Body of pancreas (tissue), 4 donors: ENCODE data around the gene MRTFA. TPM values are rescaled to one million over a fixed set of nuclear protein-coding genes. Genes with fewer than 3 reads are reported as not detected.

Experiments
- ATAC-seq: fragments of 150-250 bp; one replicate; pipeline ENCODE4 v1.9.1; 2016
- DNase-seq, 4 donors: peaks; one replicate each; pipeline ENCODE4 v3.0.0-alpha.2; 2019
- H3K27ac ChIP-seq, 4 donors: fragments of 200-600 bp; sonication (generic); 1 replicate in 3 of 4; 2 replicates in 1 of 4; pipeline versions ENCODE4 v1.5.1 to v1.6.1; 2016 to 2019; ENCODE audit warnings: mild to moderate bottlenecking in 1 of 4, mixed read lengths in 1 of 4, moderate library complexity in 1 of 4
- H3K27me3 ChIP-seq, 2 donors: fragments of 200-600 bp; sonication (generic); one replicate each; pipeline ENCODE4 v1.6.0; 2016; ENCODE audit warnings: mild to moderate bottlenecking in 1 of 2
- H3K36me3 ChIP-seq, 2 donors: fragments of 200-600 bp; sonication (generic); replicated peaks in 1 of 2; 2 replicates each; pipeline ENCODE4 v1.5.1; 2016; ENCODE audit warnings: low read depth in 2 of 2; ENCODE audit not compliant: insufficient read depth in 1 of 2
- H3K4me1 ChIP-seq: fragments of 200-600 bp; sonication (generic); one replicate; pipeline ENCODE4 v1.6.0; 2016
- H3K4me3 ChIP-seq, 2 donors: fragments of 200-600 bp; sonication (generic); 1 replicate in 1 of 2; 2 replicates in 1 of 2; pipeline ENCODE4 v1.5.1; 2016 to 2019
- H3K9me3 ChIP-seq, 3 donors: fragments of 200-600 bp; sonication (generic); 1 replicate in 2 of 3; 2 replicates in 1 of 3; pipeline ENCODE4 v1.5.1; 2016
- POLR2A ChIP-seq, 3 donors: fragments of 450-650 bp; IDR thresholded peaks; one replicate each; pipeline ENCODE4 v1.6.1; 2016; ENCODE audit warnings: antibody characterized with exemption in 3 of 3, mild to moderate bottlenecking in 2 of 3
- WGBS, 2 donors: methylation state at CpG; one replicate each; pipeline ENCODE4 v1.1.5; 2017; 5-methylcytosine and 5-hydroxymethylcytosine counted together
- intact Hi-C: fragments of 100-400 bp; cut with DNase I; formaldehyde crosslinking; loops from one replicate; pipeline ENCODE4 v1.15.1; 2023
- total RNA-seq, 2 donors: library from RNA; depleted of rRNA; stranded (reverse); fragments of >200 nt; gene quantifications; one replicate each; pipeline ENCODE4 v1.1.0, GENCODE V29; 2016
- TF ChIP-seq, protein P1 (sequence below), 7 experiments: fragments of 450-650 bp in 4 of 7; fragments of 200-600 bp in 3 of 7; sonication (generic) in 3 of 7; IDR thresholded peaks; one replicate each; pipeline ENCODE4 v1.5.1; 2016 to 2019; ENCODE audit warnings: antibody characterized with exemption in 7 of 7

MRTFA gene
- total RNA-seq, 2 donors from 2014 or later = 47.0 to 71.5 TPM

DNA sequence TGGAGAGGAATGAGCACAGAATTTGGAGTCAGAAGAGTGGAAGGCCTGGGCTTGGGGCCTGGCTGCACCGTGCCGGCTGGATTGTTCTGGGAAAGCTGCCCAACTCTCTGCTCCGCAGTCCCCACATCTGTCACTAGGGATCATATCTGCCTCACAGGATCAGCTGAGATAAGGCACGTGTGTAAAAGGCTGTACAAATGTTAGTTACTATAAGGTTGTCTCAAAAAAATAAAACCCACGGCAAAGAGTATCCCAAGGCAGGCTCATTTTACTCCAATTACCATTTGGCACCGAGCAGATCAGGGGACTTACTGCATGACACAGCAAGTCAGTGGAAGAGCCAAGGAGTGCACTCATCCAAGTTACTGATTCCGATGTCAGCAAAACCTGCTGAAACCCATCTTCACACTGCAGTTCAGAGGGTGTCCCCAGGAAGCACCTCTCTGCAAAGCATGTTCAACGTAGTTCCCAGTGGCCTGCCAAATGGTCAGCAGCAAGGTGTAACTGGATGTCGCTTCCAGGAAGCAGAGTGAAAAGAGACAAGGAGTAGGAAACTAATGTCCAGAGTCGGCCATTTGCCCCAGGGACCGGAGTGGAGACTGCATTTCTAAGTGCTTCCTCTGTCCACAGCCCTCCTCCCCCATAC lies 18.1 kb upstream of the MRTFA start:
- Histone ChIP-seq H3K4me1 (peaks cover 17% of the 10 kb centered on the region), H3K27ac (peak overlapping the region; percentile 19 to 73 (median 50)), H3K9me3 (no peaks in the 10 kb centered on the region), H3K4me3 (no peak overlapping the region), H3K27me3 (no peaks in the 10 kb centered on the region), H3K36me3 (no peaks in the 10 kb centered on the region)
- peak; percentile 44 to 63 (median 58) for DNase-seq
- WGBS, 2 donors = 23 to 35% methylated on average over 8 to 11 of the region's 11 CpGs
- TF ChIP-seq, protein P1, sequence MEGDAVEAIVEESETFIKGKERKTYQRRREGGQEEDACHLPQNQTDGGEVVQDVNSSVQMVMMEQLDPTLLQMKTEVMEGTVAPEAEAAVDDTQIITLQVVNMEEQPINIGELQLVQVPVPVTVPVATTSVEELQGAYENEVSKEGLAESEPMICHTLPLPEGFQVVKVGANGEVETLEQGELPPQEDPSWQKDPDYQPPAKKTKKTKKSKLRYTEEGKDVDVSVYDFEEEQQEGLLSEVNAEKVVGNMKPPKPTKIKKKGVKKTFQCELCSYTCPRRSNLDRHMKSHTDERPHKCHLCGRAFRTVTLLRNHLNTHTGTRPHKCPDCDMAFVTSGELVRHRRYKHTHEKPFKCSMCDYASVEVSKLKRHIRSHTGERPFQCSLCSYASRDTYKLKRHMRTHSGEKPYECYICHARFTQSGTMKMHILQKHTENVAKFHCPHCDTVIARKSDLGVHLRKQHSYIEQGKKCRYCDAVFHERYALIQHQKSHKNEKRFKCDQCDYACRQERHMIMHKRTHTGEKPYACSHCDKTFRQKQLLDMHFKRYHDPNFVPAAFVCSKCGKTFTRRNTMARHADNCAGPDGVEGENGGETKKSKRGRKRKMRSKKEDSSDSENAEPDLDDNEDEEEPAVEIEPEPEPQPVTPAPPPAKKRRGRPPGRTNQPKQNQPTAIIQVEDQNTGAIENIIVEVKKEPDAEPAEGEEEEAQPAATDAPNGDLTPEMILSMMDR (IDR thresholded peaks at IDR 0.05) = peak in 4 of 7 experiments; percentile 18 to 28 (median 22)
- TF ChIP-seq POLR2A (IDR thresholded peaks at IDR 0.05) = no peak
- ATAC-seq = peak; percentile 36
- intact Hi-C loops = no loop called here

DNA sequence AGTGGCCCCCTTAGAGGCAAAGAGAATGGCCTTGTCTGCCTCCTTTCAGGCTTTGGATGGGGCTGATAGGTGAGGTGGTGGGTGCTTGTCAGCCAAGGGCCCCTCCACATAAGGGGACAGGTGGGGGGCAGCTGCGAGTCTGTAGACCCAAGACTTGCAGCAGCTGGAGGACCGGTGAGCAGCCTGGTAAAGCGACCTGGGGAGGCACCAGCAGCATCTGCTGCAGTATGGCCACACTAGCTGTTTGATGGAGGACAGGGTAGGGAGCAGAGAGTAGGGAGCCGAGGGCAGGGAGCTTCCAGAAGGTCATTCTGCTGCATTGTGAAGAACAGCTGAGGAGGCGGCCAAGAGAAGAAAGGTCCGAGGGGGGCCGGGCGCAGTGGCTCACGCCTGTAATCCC lies 16.8 kb upstream of the MRTFA start:
- H3K27ac ChIP-seq = no peak overlapping the region
- H3K27me3 ChIP-seq = no peaks in the 10 kb centered on the region
- intact Hi-C loops = no loop called here
- ATAC-seq (no peak), DNase-seq (no peak)
- peaks cover 17% of the 10 kb centered on the region for H3K4me1 ChIP-seq
- H3K4me3 ChIP-seq = no peak overlapping the region
- WGBS, 2 donors = 95 to 97% methylated on average over 8 to 9 of the region's 9 CpGs
- no peaks in the 10 kb centered on the region for H3K9me3 ChIP-seq
- H3K36me3 ChIP-seq = no peaks in the 10 kb centered on the region
- TF ChIP-seq POLR2A (IDR thresholded peaks at IDR 0.05) = no peak
- TF ChIP-seq, protein P1 (IDR thresholded peaks at IDR 0.05) = no peak

DNA sequence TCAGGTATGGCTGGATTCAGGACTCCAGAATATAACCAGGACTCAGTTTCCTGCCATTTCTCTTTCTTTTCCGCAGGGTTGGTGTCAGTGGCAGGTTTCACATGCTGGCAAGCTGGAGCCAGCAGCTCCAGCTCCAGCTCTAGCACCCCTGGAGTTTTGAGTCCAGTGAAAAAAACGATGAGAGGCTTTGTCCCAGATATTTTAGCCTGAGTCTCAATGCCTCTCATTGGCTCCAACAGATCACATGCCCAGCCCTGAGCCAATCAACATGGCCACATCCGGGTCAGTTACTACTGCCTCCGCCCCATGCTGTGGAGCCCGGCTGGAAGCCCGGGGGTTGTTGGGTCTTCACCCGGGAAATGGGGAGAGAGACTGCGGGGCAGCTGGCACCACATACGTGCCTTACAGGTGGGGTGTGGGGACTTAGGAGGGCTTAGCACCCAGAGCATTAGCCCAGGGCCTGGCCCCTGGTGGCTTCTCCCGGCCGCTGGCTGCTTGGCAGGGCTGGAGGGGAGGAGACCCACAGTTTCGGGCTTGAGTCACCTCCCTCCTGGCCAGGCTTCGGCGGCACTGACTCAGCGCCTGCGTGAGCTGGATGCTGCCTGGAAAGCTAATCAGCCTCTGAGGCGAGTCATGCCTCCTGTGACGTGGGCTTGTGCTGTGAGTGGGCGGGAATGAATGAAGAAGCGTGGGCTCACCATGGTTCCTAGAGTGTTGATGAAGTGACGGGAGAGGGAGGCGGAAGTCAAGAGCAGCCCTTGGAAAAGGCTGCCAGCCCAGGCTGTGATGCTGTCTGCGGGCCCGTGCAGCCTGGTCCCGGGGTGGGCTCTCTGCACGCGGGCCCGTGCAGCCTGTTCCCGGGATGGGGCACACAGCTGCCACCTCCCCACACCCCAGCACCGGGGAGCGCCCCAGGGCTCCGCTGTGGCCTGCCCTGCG lies 15.3 kb upstream of the MRTFA start:
- peaks cover 17% of the 10 kb centered on the region for H3K4me1 ChIP-seq
- TF ChIP-seq, protein P1 (IDR thresholded peaks at IDR 0.05) = peak in 3 of 7 experiments; percentile 5 to 24 (median 6)
- peak; percentile 75 to 87 (median 79) for TF ChIP-seq POLR2A (IDR thresholded peaks at IDR 0.05)
- H3K4me3 ChIP-seq = no peak overlapping the region
- intact Hi-C loops = no loop called here
- no peaks in the 10 kb centered on the region for H3K27me3 ChIP-seq
- peak; percentile 77 to 94 (median 92) for DNase-seq
- peak overlapping the region; percentile 89 to 100 (median 94) for H3K27ac ChIP-seq
- no peaks in the 10 kb centered on the region for H3K9me3 ChIP-seq
- WGBS, 2 donors = 57 to 64% methylated on average over 22 to 27 of the region's 33 CpGs
- ATAC-seq = peak; percentile 91
- no peaks in the 10 kb centered on the region for H3K36me3 ChIP-seq

DNA sequence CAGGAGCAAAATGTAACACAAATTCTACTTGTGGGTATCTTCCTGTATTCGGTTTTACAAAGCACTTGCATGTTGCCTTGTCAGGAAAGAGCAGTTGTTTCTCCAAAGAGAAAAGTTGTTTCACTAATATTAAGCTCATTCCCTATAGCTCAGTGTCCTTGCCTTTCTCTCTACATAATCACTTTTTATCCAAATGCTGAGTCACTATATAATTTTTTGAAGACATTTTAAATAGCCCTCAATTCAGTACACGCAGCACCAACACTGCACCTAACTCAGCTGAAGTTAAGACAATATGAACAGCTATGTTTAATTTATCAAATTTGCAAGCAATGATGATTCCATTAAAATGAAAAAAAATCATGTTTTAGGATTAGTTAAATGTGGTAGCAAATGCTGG lies 14.5 kb upstream of the MRTFA start:
- no peak for DNase-seq
- ATAC-seq = no peak
- Histone ChIP-seq H3K27me3 (no peaks in the 10 kb centered on the region), H3K9me3 (no peaks in the 10 kb centered on the region), H3K4me1 (peaks cover 23% of the 10 kb centered on the region), H3K27ac (peak overlapping the region; percentile 89 to 100 (median 94)), H3K36me3 (no peaks in the 10 kb centered on the region), H3K4me3 (no peak overlapping the region)
- WGBS, 2 donors = 60 to 67% methylated on average over 2 of the region's 2 CpGs
- intact Hi-C loops = no loop called here
- TF ChIP-seq POLR2A (IDR thresholded peaks at IDR 0.05) = no peak
- TF ChIP-seq, protein P1 (IDR thresholded peaks at IDR 0.05) = no peak
